Keratinocyte (primary cell): Measurements from ENCODE around the gene FRMPD4. TPM values are rescaled to one million over a fixed set of nuclear protein-coding genes. Genes with fewer than 3 reads are reported as not detected.

Experiments used
- DNase-seq: peaks from one replicate; pipeline ENCODE4 v3.0.0-alpha.2; 2011; ENCODE audit warnings: low read depth, missing footprints, low spot score
- FAIRE-seq: peaks from 2 replicates; lab custom pipeline; 2011; peaks lifted over from hg19 to GRCh38; lab: Jason Lieb, UNC
- H2AFZ ChIP-seq: 2 replicates; pipeline ENCODE4 v1.6.0; 2012; ENCODE audit warnings: low read length, control low read depth, inconsistent platforms; ENCODE audit not compliant: control insufficient read depth
- H3K27ac ChIP-seq: 2 replicates; pipeline ENCODE4 v1.5.1; 2011; ENCODE audit warnings: low read length; ENCODE audit not compliant: control insufficient read depth, insufficient read depth
- H3K27me3 ChIP-seq: 3 replicates; pipeline ENCODE4 v1.6.0; 2011; ENCODE audit warnings: low read length; ENCODE audit not compliant: control insufficient read depth, insufficient read depth; ENCODE audit errors: extremely low read depth
- H3K36me3 ChIP-seq, 2 experiments: 2 replicates in 1 of 2; 3 replicates in 1 of 2; pipeline ENCODE4 v1.5.1; 2011; ENCODE audit warnings: low read length in 2 of 2, mild to moderate bottlenecking in 1 of 2; ENCODE audit not compliant: control insufficient read depth in 2 of 2, insufficient read depth in 2 of 2; ENCODE audit errors: extremely low read depth in 1 of 2
- H3K4me1 ChIP-seq: 3 replicates; pipeline ENCODE4 v1.5.1; 2011; ENCODE audit warnings: low read length; ENCODE audit not compliant: control insufficient read depth, insufficient read depth; ENCODE audit errors: extremely low read depth
- H3K4me2 ChIP-seq: 3 replicates; pipeline ENCODE4 v1.6.0; 2011; ENCODE audit warnings: low read depth, low read length; ENCODE audit not compliant: control insufficient read depth, insufficient read depth; ENCODE audit errors: extremely low read depth
- H3K4me3 ChIP-seq, 3 experiments: fragments of 200-600 bp in 1 of 3; sonication (generic) in 1 of 3; 2 replicates in 2 of 3; 3 replicates in 1 of 3; pipeline ENCODE4 v1.5.1; 2011 to 2016; ENCODE audit warnings: low read length in 3 of 3, mild to moderate bottlenecking in 3 of 3, control low read depth in 2 of 3, inconsistent platforms in 1 of 3, low read depth in 1 of 3, mixed read lengths in 1 of 3, mixed run types in 1 of 3, moderate library complexity in 1 of 3; ENCODE audit not compliant: control insufficient read depth in 2 of 3, insufficient read depth in 2 of 3; ENCODE audit errors: extremely low read depth in 1 of 3
- H3K79me2 ChIP-seq: 2 replicates; pipeline ENCODE4 v1.6.0; 2012; ENCODE audit warnings: low read length; ENCODE audit not compliant: control insufficient read depth, insufficient read depth
- H3K9ac ChIP-seq: 3 replicates; pipeline ENCODE4 v1.6.0; 2011; ENCODE audit warnings: low read length; ENCODE audit not compliant: control insufficient read depth, insufficient read depth; ENCODE audit errors: extremely low read depth
- H3K9me1 ChIP-seq: 3 replicates; pipeline ENCODE4 v1.6.0; 2011; ENCODE audit warnings: low read length; ENCODE audit not compliant: control insufficient read depth, insufficient read depth; ENCODE audit errors: extremely low read depth
- H3K9me3 ChIP-seq: 2 replicates; pipeline ENCODE4 v1.5.1; 2012; ENCODE audit warnings: low read depth, low read length; ENCODE audit not compliant: control insufficient read depth
- H4K20me1 ChIP-seq: 3 replicates; pipeline ENCODE4 v1.6.0; 2011; ENCODE audit warnings: low read length; ENCODE audit not compliant: control insufficient read depth, insufficient read depth; ENCODE audit errors: extremely low read depth
- CTCF ChIP-seq, 3 experiments: IDR thresholded peaks in 1 of 3; conservative IDR thresholded peaks in 1 of 3; optimal IDR thresholded peaks in 1 of 3; 2 replicates in 2 of 3; 3 replicates in 1 of 3; pipeline versions ENCODE3 to v1.5.1; 2011; ENCODE audit warnings: low read length in 3 of 3, mild to moderate bottlenecking in 3 of 3, moderate library complexity in 2 of 3, control low read depth in 1 of 3, inconsistent platforms in 1 of 3; ENCODE audit not compliant: insufficient read depth in 2 of 3; ENCODE audit errors: extremely low read depth in 1 of 3
- EZH2 ChIP-seq: IDR thresholded peaks from one replicate; pipeline ENCODE4 v1.6.1; 2012; ENCODE audit warnings: inconsistent platforms, mild to moderate bottlenecking, low read length, moderate library complexity
- dilution Hi-C: fragments of 300-500 bp; cut with MboI; formaldehyde crosslinking; loops from one replicate; pipeline ENCODE4 v1.7.0; 2020; ENCODE audit warnings: low sequenced_read_pairs; ENCODE audit not compliant: extremely low pct_ligation_motif_present
- polyA plus RNA-seq, 5 experiments: library from polyadenylated mRNA; depleted of rRNA in 3 of 5; stranded (reverse) in 3 of 5; stranded (forward) in 1 of 5; unstranded in 1 of 5; fragments of >200 nt; gene quantifications; 1 replicate in 1 of 5; 2 replicates in 3 of 5; 3 replicates in 1 of 5; pipeline versions ENCODE4 v1.2.1 to v1.2.3, GENCODE V29; 2011 to 2012; ENCODE audit warnings: missing spikeins in 2 of 5, low read depth in 1 of 5, low replicate concordance in 1 of 5

FRMPD4 gene
- polyA plus RNA-seq, 1 donor (not counting 4 experiments of a cell fraction or from before 2014, with no cell fraction given): 0.05 TPM

GRCh38 chrX:12488220-12488619, 349.9 kb downstream of the FRMPD4 start:
- Histone ChIP-seq H4K20me1 (no peaks in the 10 kb centered on the region), H3K4me3 (no peak overlapping the region), H3K9ac (no peak overlapping the region), H2AFZ (no peak overlapping the region), H3K4me2 (no peak overlapping the region), H3K79me2 (no peaks in the 10 kb centered on the region), H3K9me3 (no peaks in the 10 kb centered on the region), H3K27me3 (no peaks in the 10 kb centered on the region), H3K27ac (no peak overlapping the region), H3K9me1 (no peaks in the 10 kb centered on the region), H3K4me1 (no peaks in the 10 kb centered on the region), H3K36me3 (no peaks in the 10 kb centered on the region)
- DNase-seq: no peak
- dilution Hi-C loops: no loop called here
- FAIRE-seq: no peak
- no peak for TF ChIP-seq CTCF (optimal IDR thresholded peaks at IDR 0.05 in 1 of 3, IDR thresholded peaks at IDR 0.05 in 1 of 3, conservative IDR thresholded peaks at IDR 0.05 in 1 of 3; ENCODE audit: extremely low read depth in 1 of 3, insufficient read depth in 2 of 3, low read length in 3 of 3)
- no peak for TF ChIP-seq EZH2

- no peak for TF ChIP-seq CTCF (optimal IDR thresholded peaks at IDR 0.05 in 1 of 3, IDR thresholded peaks at IDR 0.05 in 1 of 3, conservative IDR thresholded peaks at IDR 0.05 in 1 of 3; ENCODE audit: extremely low read depth in 1 of 3, insufficient read depth in 2 of 3, low read length in 3 of 3)
- TF ChIP-seq EZH2: no peak
- dilution Hi-C loops: no loop called here
- H3K4me3 ChIP-seq: no peak overlapping the region
- no peak overlapping the region for H3K9ac ChIP-seq
- no peaks in the 10 kb centered on the region for H3K27me3 ChIP-seq
- H3K4me2 ChIP-seq: no peak overlapping the region
- no peak for DNase-seq
- H3K27ac ChIP-seq: no peak overlapping the region
- H4K20me1 ChIP-seq: no peaks in the 10 kb centered on the region
- no peak for FAIRE-seq
- no peaks in the 10 kb centered on the region for H3K9me3 ChIP-seq
- no peak overlapping the region for H2AFZ ChIP-seq
- H3K4me1 ChIP-seq: no peaks in the 10 kb centered on the region
- H3K36me3 ChIP-seq: no peaks in the 10 kb centered on the region
- H3K79me2 ChIP-seq: no peaks in the 10 kb centered on the region
- no peaks in the 10 kb centered on the region for H3K9me1 ChIP-seq
Measured at GRCh38 chrX:12488771-12489170, 350.5 kb downstream of the FRMPD4 start.
